ENCODE measurements around the gene NRXN3.

The NRXN3 gene

GRCh38 chr14:79405512-79405910 is 1235.3 kb downstream of the NRXN3 start:
- DNase-seq = no peak

DNA sequence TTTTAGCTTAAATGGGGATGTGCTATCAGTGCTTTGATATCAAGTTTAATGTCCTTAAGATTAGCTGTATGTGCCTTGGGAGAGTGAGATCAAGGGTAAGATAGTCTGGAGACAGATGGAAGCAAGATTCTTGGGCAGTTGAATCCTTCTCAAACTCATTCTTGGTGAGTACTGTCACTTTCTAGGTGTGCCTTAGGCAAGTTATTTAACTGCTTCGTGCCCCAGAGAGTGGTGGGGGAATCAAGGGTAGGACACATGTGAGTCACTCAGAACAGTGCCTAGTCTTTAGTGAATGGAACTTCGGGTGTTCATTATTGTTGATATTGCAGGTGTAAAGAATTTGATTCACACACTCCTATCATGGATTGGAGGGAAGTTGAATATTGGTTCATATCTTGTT is 1237.4 kb downstream of the NRXN3 start:
- no peak for DNase-seq

DNA sequence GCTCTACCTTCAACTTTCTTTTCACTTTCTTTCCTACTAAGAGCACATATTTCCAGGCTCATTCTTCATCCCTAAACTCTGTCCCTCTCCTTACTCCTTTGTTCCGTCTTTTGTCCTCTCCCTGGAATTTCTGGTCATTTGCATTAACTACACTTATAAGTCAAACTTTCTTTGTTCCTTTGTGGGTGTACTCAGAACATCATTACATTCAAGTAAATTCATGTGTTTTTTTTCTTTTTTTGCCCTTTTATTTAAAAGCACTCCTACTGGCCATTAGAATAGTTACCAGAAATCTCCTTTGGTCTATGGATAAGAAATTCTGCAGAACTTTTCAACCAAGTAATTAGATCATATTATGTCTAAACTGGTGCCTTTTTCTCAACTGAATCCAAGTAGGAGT is 1238.5 kb downstream of the NRXN3 start:
- DNase-seq = no peak

- no peak for DNase-seq
Measured at GRCh38 chr14:79411403-79412174, 1241.4 kb downstream of the NRXN3 start.

DNA sequence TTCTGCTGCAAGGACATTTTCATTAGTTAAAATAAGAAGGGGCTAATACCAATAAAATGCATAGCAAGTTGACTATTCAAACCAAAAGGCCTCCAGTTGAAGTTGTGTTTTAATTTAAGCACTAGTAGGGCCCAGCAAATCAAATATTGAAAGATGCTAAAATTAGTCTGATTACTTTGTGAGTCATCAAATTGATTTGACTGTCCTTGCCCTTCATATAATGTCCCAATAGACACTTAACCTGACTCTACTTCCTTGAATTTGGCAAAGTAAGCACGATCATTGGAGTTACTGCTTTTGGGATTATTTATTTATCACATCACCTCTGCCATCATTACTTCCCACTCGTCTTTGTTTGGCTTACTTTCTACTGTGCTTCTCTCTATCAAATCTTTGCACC is 1242.6 kb downstream of the NRXN3 start:
- no peak for DNase-seq

DNA sequence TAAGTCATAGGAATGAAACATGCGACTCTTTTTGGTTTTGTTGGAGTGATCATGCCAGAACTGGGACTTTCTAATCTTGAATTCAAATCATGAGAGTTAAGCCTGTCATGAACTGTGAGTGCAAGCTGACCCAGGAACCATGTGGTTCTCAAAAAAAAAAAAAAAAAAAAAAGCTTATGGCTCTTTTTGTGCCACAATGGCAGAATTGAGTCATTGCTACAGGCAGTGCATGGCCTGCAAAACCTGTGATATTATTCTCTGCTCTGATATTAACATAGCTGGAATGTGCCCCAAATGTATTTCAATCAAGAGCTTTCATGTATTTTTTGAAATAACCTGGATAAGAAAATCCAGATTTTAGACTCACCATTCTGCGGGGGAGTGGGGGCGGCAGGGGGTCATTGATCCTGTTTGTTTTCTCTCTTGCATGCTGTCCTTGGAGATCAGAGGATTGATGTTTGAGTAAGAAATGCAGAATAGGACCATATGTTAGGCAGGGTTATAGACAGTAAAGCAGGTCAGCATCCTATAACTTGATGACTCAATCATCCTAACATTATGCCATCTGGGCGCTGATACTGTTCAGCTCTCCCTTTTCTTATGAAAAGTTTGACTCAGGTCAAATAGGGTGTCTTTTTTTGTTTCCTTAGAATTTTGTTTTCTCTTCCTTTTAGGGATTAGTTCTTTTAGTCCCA is 1243.7 kb downstream of the NRXN3 start:
- no peak for DNase-seq

DNA sequence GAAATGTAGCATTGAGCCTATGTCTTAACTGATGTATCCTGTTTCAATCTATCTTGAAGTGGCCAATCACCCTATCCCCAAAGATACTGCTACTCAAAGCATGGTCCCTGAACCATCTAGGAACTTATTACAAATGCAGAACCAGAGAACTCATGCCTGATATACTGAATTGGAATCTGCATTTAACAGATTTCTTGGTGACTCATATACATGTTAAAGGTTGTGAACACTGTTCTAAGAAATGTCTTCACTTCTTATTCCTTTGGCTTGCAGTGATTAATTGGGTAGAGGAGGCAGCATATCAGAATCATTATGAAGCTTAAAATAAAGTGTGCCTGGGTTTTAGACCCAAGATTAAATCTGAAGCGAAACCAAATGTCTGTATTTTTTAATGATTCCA is 1245.6 kb downstream of the NRXN3 start:
- no peak for DNase-seq

- DNase-seq = no peak
Measured at GRCh38 chr14:79417961-79418360, 1247.8 kb downstream of the NRXN3 start.

DNA sequence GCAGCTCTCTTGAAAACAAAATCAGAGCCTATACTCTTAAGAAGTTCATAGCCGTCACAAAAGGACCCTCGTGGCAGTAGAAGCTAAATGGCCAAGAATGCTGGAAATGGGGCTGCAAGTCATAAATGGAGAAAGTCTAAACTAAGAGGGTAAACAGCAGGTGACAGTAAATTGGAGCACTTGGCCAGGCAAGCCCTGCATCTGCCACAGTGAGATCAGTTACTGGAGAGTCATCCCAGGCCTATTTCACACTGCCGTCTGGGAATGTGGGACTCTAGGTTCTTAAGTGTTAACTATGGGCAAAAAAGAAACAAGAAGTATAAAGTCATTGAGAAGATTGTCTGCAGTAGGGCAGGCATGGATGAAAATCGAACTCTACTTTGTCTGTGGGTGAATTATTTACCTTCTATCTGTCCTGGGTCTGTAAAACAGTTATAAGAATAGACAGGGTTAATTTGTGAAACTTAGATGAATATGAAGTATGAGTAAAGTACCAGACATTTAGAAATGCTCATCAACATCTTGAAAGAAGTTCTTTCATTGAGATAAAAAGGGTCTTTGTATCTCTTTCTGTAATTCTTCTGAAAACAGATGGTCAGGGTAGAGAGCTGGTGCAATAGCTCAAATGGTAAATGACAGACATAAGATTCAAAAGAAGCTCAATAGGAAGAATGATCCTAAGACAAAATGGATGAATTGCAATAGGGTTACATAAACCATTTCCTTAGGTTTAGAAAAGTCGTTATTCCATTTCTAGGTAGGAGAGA is 1248.7 kb downstream of the NRXN3 start:
- DNase-seq = no peak

DNA sequence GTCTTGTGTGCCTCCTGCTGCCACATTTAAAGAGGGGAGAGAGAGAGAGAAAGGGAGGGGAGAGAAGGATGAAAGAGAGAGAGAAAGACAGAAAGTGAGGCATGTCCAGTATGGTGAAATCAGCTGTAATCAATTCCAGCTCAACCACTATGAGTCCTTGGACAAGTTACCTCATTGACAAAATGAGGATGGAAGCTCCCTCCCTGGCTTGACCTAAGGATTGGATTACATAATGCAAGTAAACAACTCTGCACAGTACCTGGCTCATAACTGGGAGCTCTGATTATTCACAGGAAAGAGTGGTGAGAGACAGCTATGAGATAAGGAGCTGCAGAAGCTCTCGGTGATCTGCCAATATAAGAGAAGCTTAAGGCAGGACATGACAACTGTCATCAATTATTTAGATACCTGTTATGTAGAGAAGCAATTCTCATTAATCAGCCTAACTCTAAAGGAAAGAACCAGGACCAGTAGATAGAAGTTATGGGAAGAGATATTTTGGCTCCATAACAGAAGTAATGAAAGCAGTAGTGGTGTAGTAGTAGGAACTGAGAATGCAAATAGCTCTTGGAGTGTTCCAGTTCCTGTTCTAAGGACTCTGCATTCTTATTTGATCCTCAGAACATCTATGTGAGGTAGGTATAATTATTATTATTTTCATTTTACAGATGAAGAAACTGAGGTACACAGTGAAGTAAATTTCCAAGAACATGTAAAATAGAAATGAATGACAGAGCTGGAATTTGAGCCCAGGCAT is 1249.6 kb downstream of the NRXN3 start:
- no peak for DNase-seq

DNA sequence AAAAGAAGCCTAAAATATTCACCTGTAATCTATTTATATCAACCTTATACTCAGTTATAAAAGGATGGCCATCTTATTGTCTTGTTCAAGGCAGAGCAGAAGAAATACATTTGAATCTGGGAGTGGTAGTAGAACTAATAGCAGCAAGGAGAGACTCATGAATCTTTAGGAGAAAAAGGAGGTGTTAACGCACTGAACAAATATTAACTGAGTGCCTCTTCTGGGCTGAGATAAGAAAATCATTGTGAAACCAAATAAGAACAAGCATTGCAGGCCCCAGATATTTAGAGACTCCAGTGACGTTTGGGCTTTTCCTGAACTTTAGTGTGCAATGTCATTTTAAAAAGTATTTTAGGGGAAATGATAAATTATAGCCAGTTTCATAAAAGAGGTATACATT is 1250.6 kb downstream of the NRXN3 start:
- no peak for DNase-seq

DNA sequence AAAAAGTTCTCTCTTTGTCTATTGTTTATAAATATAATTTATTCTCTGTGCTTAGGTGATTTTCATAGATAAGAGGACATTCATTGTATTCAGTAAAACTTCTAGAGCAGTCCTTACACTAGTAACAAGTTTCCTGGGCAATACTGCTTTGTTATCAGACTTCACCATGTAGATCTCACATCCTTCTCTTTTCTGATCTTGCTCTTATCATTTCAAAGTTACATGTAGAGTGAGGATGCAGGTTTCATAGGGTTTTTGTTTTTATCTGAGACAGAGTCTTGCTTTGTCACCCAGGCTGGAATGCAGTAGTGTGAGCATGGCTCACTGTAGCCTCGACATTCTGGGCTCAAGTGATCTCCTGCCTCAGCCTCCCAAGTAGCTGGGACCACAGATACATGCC is 1251.6 kb downstream of the NRXN3 start:
- DNase-seq = no peak

DNA sequence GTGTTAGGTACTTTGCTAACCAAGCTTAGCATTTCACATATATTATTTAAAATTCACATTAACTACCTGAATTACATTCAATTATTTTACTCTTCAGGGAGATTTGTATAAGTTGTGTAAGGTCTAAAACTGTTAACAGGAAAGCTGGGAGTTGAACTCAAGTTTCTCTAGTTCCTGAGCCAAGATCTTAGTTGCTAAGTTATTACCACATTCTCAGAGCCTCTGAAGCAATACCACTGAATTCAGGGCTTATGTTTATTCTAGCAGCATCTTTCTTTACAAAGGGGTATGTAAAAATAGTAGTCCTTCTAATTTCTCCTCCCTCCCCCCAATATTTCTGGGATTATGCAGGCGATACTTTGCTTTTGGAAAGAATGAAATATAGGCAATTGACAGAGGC is 1254.3 kb downstream of the NRXN3 start:
- no peak for DNase-seq

DNA sequence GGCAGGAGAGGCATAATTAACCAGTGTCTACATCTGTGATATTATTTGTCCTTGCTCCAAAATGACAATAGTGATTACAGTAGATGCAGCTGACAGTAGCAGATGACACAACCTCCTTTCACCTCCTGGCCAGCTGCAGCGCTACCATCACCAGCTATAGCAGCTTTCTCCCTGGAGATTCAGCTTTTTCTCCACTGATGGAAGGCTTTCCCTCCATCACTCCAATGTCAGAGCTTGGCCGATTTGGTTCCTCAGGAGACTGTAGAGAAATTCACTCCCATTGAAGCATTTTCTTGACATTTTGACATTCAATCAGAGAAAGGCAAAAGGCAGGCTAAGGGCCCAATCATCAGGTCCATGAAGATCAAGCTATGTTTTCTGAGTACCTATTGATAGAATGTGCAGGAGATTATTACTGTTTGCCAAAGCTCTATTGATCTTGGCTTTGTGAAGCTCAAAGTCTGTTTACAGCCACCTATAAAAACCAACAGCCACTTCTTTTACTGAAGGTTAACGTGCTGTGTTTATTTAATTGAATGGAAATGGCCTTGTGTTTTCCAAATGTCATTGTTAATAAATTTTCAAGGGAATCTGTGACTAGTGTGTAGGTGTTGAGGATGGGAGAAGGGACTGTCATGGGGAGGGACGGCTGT is 1256.1 kb downstream of the NRXN3 start:
- DNase-seq = no peak

DNA sequence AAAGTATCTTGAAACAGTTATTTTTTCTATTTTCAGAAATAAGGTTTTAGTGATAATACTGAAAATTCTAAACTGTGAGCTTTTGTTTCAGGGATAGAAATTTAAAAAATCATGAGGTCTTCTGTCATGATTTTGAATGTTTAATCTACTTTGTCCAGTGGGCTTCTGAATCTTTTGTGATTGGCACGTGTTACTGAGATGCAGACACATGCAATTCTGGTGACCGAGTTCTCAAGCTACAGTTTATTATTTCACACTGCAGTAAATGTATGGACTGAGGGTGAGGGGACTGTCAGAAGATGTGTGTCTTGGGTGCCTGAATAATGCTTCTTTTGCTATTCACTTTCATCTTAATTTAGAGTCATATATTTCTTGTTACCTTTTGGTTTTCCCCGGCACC is 1262.5 kb downstream of the NRXN3 start:
- no peak for DNase-seq

DNA sequence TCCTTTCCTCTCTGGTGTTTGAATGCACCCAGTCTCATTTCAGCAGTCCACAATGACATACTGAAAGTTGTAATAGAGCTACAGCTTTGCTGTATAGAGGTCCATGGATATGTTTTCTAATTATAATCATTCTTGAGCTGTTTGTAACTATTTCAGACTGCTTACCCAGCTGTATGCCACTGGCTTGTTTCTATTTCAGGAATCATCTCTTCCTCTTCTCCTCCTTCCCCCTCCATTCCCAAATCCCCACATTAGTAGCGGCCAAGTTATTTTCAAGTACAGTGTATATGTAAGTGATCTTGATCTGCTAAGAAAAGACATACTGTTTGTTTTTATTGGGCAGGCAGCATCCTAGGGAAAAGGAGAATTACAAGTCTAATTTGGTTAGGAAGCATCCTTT is 1266.2 kb downstream of the NRXN3 start:
- DNase-seq = no peak

DNA sequence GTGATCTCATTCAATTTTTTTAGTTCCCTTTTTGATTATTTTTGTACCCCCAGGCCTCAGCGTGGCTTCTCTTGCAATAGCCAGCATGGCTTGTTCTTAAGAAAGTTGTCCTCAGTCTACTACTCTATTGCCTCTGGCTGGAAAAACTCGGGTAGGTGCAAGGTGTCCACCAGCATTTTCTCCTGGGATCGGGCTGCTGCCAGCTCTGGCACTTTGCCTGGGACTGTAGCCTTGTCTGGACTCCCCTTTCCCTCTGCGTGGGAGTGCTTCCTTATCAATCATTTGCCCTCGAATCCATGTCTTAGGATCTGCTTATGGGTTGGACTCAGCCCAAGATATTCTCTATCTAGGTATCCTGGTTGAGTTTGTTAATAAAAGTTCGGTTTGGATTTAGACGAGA is 1267.8 kb downstream of the NRXN3 start:
- no peak for DNase-seq

GRCh38 chr14:79438696-79439342 is 1268.6 kb downstream of the NRXN3 start:
- DNase-seq = no peak

DNA sequence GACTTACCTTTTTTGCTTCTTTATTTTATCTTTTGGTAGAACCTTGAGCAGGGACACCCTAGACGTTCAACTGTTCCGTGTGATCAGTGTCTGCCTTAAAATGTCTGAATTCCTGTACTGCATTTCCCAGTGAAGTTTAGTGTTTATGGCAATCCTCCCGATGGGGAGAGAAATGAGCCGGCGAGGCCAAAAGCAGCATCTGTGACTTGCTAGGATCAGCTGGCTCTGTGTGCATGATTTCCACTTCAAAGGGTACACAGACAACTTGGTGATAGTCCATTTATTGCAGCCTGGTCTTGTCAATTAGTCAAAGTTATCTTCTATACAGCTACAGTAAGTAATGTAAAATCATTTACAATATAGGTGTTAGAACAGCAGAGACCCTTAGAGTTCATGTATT is 1272.6 kb downstream of the NRXN3 start:
- no peak for DNase-seq

- no peak for DNase-seq
Measured at GRCh38 chr14:79443602-79444001, 1273.4 kb downstream of the NRXN3 start.

DNA sequence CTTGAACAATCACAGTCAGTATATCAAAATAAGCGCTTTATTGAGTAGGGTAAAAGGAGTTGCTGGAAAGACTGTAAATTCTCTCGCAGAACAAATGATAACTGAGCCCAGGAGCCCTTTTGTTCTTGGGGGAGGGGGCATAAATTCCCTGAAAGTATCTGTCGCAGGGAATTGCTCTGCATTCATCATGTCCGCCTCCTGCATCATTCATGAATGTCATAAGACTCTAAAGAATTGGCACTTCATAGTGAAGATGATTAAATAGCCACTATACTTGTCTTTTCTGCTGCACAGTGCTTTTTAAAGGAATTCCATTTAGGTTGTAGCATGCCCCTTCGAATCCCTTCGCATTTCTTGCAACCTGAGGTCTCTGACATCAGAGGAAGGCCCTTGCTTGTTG is 1278.8 kb downstream of the NRXN3 start:
- DNase-seq = no peak

GRCh38 chr14:79451601-79452000 is 1281.4 kb downstream of the NRXN3 start:
- DNase-seq = no peak

All from suppressor macrophage treated with lipopolysaccharide for 1 hour (primary cell).